Epithelial cell of proximal tubule (primary cell): ENCODE results near the gene EXOC3L1. TPM values are rescaled to one million over a fixed set of nuclear protein-coding genes. Genes with fewer than 3 reads are reported as not detected.

Source experiments
- DNase-seq: peaks from one replicate; pipeline ENCODE4 v3.0.0-alpha.2; 2011; ENCODE audit warnings: low read depth
- H3K4me3 ChIP-seq: 2 replicates; pipeline ENCODE4 v1.5.1; 2011; ENCODE audit warnings: low read depth, mild to moderate bottlenecking, low read length
- CTCF ChIP-seq: conservative IDR thresholded peaks from 2 replicates; pipeline ENCODE4 v1.5.1; 2012; ENCODE audit warnings: low read depth, mild to moderate bottlenecking, low read length
- total RNA-seq: library from RNA; depleted of rRNA; stranded (reverse); fragments of >200 nt; gene quantifications from 2 replicates; pipeline ENCODE4 v1.2.3, GENCODE V29; 2015

EXOC3L1 gene
- 1.2 TPM in 1 of 2 replicates, not detected in the other for total RNA-seq

- no peak within 1 kb of the TSS for H3K4me3 ChIP-seq
- no peak for TF ChIP-seq CTCF
- DNase-seq: no peak
Observed at GRCh38 chr16:67190041-67190440, at the start of gene EXOC3L1. TSS of gene EXOC3L1 (minus strand) at chr16:67190136. CDS start at chr16:67189676, 460 bp downstream.

GRCh38 chr16:67238806-67239470 is 49.0 kb upstream of the EXOC3L1 start:
- TF ChIP-seq CTCF: no peak
- DNase-seq: no peak
- no peak overlapping the region for H3K4me3 ChIP-seq

GRCh38 chr16:67238278-67238575 is 48.3 kb upstream of the EXOC3L1 start:
- no peak for DNase-seq
- TF ChIP-seq CTCF: no peak
- H3K4me3 ChIP-seq: no peak overlapping the region

GRCh38 chr16:67237396-67238277 is 47.7 kb upstream of the EXOC3L1 start:
- no peak for DNase-seq
- H3K4me3 ChIP-seq: no peak overlapping the region
- TF ChIP-seq CTCF: no peak

- no peak overlapping the region for H3K4me3 ChIP-seq
- no peak for DNase-seq
- TF ChIP-seq CTCF: no peak
Observed at GRCh38 chr16:67236563-67237395, 46.8 kb upstream of the EXOC3L1 start.

- TF ChIP-seq CTCF: no peak
- H3K4me3 ChIP-seq: no peak overlapping the region
- no peak for DNase-seq
Observed at GRCh38 chr16:67235816-67236562, 46.1 kb upstream of the EXOC3L1 start.
